Endodermal cell (in vitro differentiated cells): ENCODE data around the gene ACADL. TPM values are rescaled to one million over a fixed set of nuclear protein-coding genes. Genes with fewer than 3 reads are reported as not detected.
"Not testable (repeated sequence)": the region's sequence is repeated elsewhere in the genome, so short reads cannot be mapped to it uniquely, and the experiment has no call there.

Source experiments
- DNase-seq: peaks from one replicate; pipeline ENCODE4 v3.0.0-alpha.2; 2017
- H3K27ac ChIP-seq: 2 replicates; pipeline ENCODE4 v1.5.1; 2013; ENCODE audit warnings: mild to moderate bottlenecking, low read depth, low read length, moderate library complexity
- H3K27me3 ChIP-seq: 2 replicates; pipeline ENCODE4 v1.6.1; 2013; ENCODE audit warnings: mild to moderate bottlenecking, low read length, moderate library complexity; ENCODE audit not compliant: insufficient read depth, control insufficient read depth, poor library complexity, severe bottlenecking
- H3K36me3 ChIP-seq: 2 replicates; pipeline ENCODE4 v1.7.0; 2013; ENCODE audit warnings: mild to moderate bottlenecking, low read length, moderate library complexity; ENCODE audit not compliant: control insufficient read depth, insufficient read depth
- H3K4me1 ChIP-seq: one replicate; pipeline ENCODE4 v1.7.0; 2013; ENCODE audit warnings: low read length; ENCODE audit not compliant: control insufficient read depth, insufficient read depth
- H3K4me3 ChIP-seq: 2 replicates; pipeline ENCODE4 v1.5.1; 2013; ENCODE audit warnings: mild to moderate bottlenecking, low read length, moderate library complexity
- H3K9ac ChIP-seq: 2 replicates; pipeline ENCODE4 v1.6.1; 2013; ENCODE audit warnings: mild to moderate bottlenecking, low read length, moderate library complexity; ENCODE audit not compliant: poor library complexity, severe bottlenecking; ENCODE audit errors: extremely low read depth
- H3K9me3 ChIP-seq: 2 replicates; pipeline ENCODE4 v1.6.1; 2013; ENCODE audit warnings: mild to moderate bottlenecking, low read length, moderate library complexity; ENCODE audit not compliant: control insufficient read depth
- H3K27ac Mint-ChIP-seq: 2 replicates; pipeline ENCODE4 v1.8.0; 2020; ENCODE audit warnings: mixed read lengths
- H3K27me3 Mint-ChIP-seq: 2 replicates; pipeline ENCODE4 v1.8.0; 2021; ENCODE audit warnings: mild to moderate bottlenecking, mixed read lengths; ENCODE audit not compliant: insufficient read depth
- H3K36me3 Mint-ChIP-seq: 2 replicates; pipeline ENCODE4 v1.8.0; 2020; ENCODE audit warnings: low read depth, mixed read lengths
- H3K4me1 Mint-ChIP-seq: 2 replicates; pipeline ENCODE4 v1.8.0; 2020; ENCODE audit warnings: mixed read lengths
- H3K4me3 Mint-ChIP-seq: 2 replicates; pipeline ENCODE4 v1.8.0; 2020; ENCODE audit warnings: mild to moderate bottlenecking, moderate library complexity, mixed read lengths
- H3K9me3 Mint-ChIP-seq: 2 replicates; pipeline ENCODE4 v1.8.0; 2020; ENCODE audit warnings: mild to moderate bottlenecking, mixed read lengths
- CTCF ChIP-seq: fragments of 200-600 bp; sonication (generic); conservative IDR thresholded peaks from 2 replicates; pipeline ENCODE4 v1.5.0; 2021; ENCODE audit warnings: antibody characterized with exemption, mild to moderate bottlenecking
- WGBS, 2 experiments: methylation state at CpG; one replicate each; pipeline versions ENCODE4 v1.1.5 to v1.1.7; 2013; ENCODE audit warnings: missing lambda C conversion rate in 2 of 2, mixed read lengths in 1 of 2; ENCODE audit not compliant: insufficient coverage in 1 of 2, insufficient read length in 1 of 2; 5-methylcytosine and 5-hydroxymethylcytosine counted together
- total RNA-seq, 2 donors: library from RNA; stranded (reverse); fragmentation: NEBNext Ultra II Directional in 1 of 2; extraction: Animal tissue kit (Norgen Biotek cat#: 25700) in 1 of 2; gene quantifications; 2 replicates in 1 of 2; 3 replicates in 1 of 2; pipeline ENCODE4 v1.2.1, GENCODE V29; 2021

The ACADL gene
- total RNA-seq, 2 donors from 2014 or later = 0.66 to 1.1 TPM

DNA sequence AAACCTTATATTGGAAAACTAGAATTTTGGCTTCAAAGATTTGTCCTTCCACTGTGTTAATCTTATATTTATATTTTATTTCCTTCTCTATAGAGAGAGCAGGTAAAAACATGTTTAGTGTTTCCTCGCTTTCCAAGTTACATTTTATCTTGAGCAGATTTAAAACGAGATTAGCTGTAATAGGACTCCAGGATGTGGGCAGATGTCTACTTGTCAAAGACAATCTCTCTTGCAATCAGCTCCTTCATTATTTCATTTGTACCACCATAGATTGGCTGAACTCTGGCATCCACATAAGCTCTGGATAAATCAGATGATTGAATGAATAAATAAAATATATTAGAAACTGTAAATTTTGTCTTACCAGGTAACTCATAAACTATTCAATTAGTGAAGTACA, 36.5 kb downstream of the ACADL start:
- Histone ChIP-seq H3K27ac (no peak overlapping the region), H3K36me3 (no peaks in the 10 kb centered on the region), H3K27me3 (no peaks in the 10 kb centered on the region), H3K9ac (no peak overlapping the region), H3K9me3 (peaks cover 34% of the 10 kb centered on the region), H3K4me3 (no peak overlapping the region), H3K4me1 (no peaks in the 10 kb centered on the region)
- no peak for DNase-seq
- peaks cover 7% of the 10 kb centered on the region for H3K36me3 Mint-ChIP-seq
- no peak overlapping the region for H3K4me3 Mint-ChIP-seq
- H3K9me3 Mint-ChIP-seq = peaks cover 36% of the 10 kb centered on the region
- TF ChIP-seq CTCF = no peak
- no peaks in the 10 kb centered on the region for H3K27me3 Mint-ChIP-seq
- no peak overlapping the region for H3K27ac Mint-ChIP-seq
- H3K4me1 Mint-ChIP-seq = peaks cover 8% of the 10 kb centered on the region
- 82 to 90% methylated on average over 2 of the region's 2 CpGs for WGBS, 2 experiments

GRCh38 chr2:210188190-210188589, 37.1 kb downstream of the ACADL start:
- no peak overlapping the region for H3K27ac ChIP-seq
- TF ChIP-seq CTCF = no peak
- peaks cover 11% of the 10 kb centered on the region for H3K36me3 Mint-ChIP-seq
- no peaks in the 10 kb centered on the region for H3K4me1 ChIP-seq
- peaks cover 41% of the 10 kb centered on the region for H3K9me3 Mint-ChIP-seq
- WGBS, 2 experiments = 43 to 66% methylated on average over 1 to 3 of the region's 3 CpGs
- no peak for DNase-seq
- no peaks in the 10 kb centered on the region for H3K27me3 Mint-ChIP-seq
- no peaks in the 10 kb centered on the region for H3K36me3 ChIP-seq
- no peak overlapping the region for H3K4me3 ChIP-seq
- H3K4me1 Mint-ChIP-seq = peaks cover 8% of the 10 kb centered on the region
- peaks cover 40% of the 10 kb centered on the region for H3K9me3 ChIP-seq
- no peak overlapping the region for H3K27ac Mint-ChIP-seq
- no peak overlapping the region for H3K9ac ChIP-seq
- H3K27me3 ChIP-seq = no peaks in the 10 kb centered on the region
- H3K4me3 Mint-ChIP-seq = no peak overlapping the region

GRCh38 chr2:210183936-210184335, 41.3 kb downstream of the ACADL start:
- not testable (repeated sequence) for H3K27ac ChIP-seq, H3K9ac ChIP-seq, H3K36me3 ChIP-seq, H3K27ac Mint-ChIP-seq, H3K27me3 Mint-ChIP-seq, DNase-seq, H3K4me3 ChIP-seq, H3K4me1 ChIP-seq, H3K4me3 Mint-ChIP-seq, H3K27me3 ChIP-seq
- peaks cover 51% of the 10 kb centered on the region for H3K9me3 ChIP-seq
- WGBS, 2 experiments = 100% methylated on average over 1 of the region's 1 CpG; no CpG with 5 or more reads in 1 of the 2 experiments
- Mint-ChIP-seq H3K4me1 (peaks cover 32% of the 10 kb centered on the region), H3K36me3 (peaks cover 18% of the 10 kb centered on the region), H3K9me3 (peaks cover 56% of the 10 kb centered on the region)

GRCh38 chr2:210181606-210182088, 43.6 kb downstream of the ACADL start:
- H3K27ac ChIP-seq, H3K9ac ChIP-seq, H3K27me3 Mint-ChIP-seq, H3K27me3 ChIP-seq, H3K36me3 ChIP-seq: not testable (repeated sequence)
- H3K36me3 Mint-ChIP-seq = peaks cover 18% of the 10 kb centered on the region
- H3K4me1 Mint-ChIP-seq = peaks cover 43% of the 10 kb centered on the region
- peaks cover 51% of the 10 kb centered on the region for H3K9me3 ChIP-seq
- peaks cover 52% of the 10 kb centered on the region for H3K9me3 Mint-ChIP-seq
- H3K4me1 ChIP-seq = peaks cover 15% of the 10 kb centered on the region
- H3K4me3 ChIP-seq = peak overlapping the region; percentile 58
- peak; percentile 83 for DNase-seq
- 55 to 84% methylated on average over 4 to 12 of the region's 12 CpGs for WGBS, 2 experiments
- peak overlapping the region; percentile 39 for H3K4me3 Mint-ChIP-seq
- peak overlapping the region; percentile 93 for H3K27ac Mint-ChIP-seq

- H3K9ac ChIP-seq, DNase-seq, H3K27me3 ChIP-seq, H3K27ac ChIP-seq, H3K36me3 ChIP-seq, H3K4me3 ChIP-seq, H3K27me3 Mint-ChIP-seq: not testable (repeated sequence)
- Mint-ChIP-seq H3K4me1 (peaks cover 43% of the 10 kb centered on the region), H3K36me3 (peaks cover 18% of the 10 kb centered on the region), H3K4me3 (peak overlapping the region; percentile 39), H3K27ac (peak overlapping the region; percentile 93), H3K9me3 (peaks cover 47% of the 10 kb centered on the region)
- WGBS, 2 experiments = 70 to 82% methylated on average over 2 to 3 of the region's 3 CpGs
- H3K9me3 ChIP-seq = peaks cover 45% of the 10 kb centered on the region
- H3K4me1 ChIP-seq = peaks cover 15% of the 10 kb centered on the region
Measured at GRCh38 chr2:210181033-210181605, 44.1 kb downstream of the ACADL start.
